Liver (tissue), 9 donors: Measurements from ENCODE around the gene RNASE13. TPM values are rescaled to one million over a fixed set of nuclear protein-coding genes. Genes with fewer than 3 reads are reported as not detected.
"Not testable (repeated sequence)": the region's sequence is repeated elsewhere in the genome, so short reads cannot be mapped to it uniquely, and the experiment has no call there.

Experiments used
- DNase-seq: peaks from one replicate; pipeline ENCODE4 v3.0.0-alpha.2; 2017; ENCODE audit warnings: low spot score
- H3K27ac ChIP-seq, 2 donors: one replicate each; pipeline ENCODE4 v1.7.0; 2013; ENCODE audit warnings: inconsistent platforms in 2 of 2, low read length in 2 of 2, control low read depth in 1 of 2, low read depth in 1 of 2, mild to moderate bottlenecking in 1 of 2
- H3K27me3 ChIP-seq, 4 donors: one replicate each; pipeline versions ENCODE4 v1.6.1 to v1.7.0; 2013; ENCODE audit warnings: low read length in 3 of 4, inconsistent platforms in 1 of 4, mild to moderate bottlenecking in 1 of 4, moderate library complexity in 1 of 4; ENCODE audit not compliant: control insufficient read depth in 4 of 4, insufficient read depth in 4 of 4
- H3K36me3 ChIP-seq, 4 donors: one replicate each; pipeline versions ENCODE4 v1.6.1 to v1.7.0; 2013; ENCODE audit warnings: low read length in 3 of 4, mild to moderate bottlenecking in 3 of 4, low read depth in 1 of 4, moderate library complexity in 1 of 4; ENCODE audit not compliant: control insufficient read depth in 4 of 4, insufficient read depth in 3 of 4
- H3K4me1 ChIP-seq, 4 donors: one replicate each; pipeline versions ENCODE4 v1.6.1 to v1.7.0; 2013; ENCODE audit warnings: low read length in 3 of 4, mild to moderate bottlenecking in 3 of 4, moderate library complexity in 1 of 4; ENCODE audit not compliant: control insufficient read depth in 4 of 4, insufficient read depth in 4 of 4
- H3K4me3 ChIP-seq, 3 donors: one replicate each; pipeline versions ENCODE4 v1.6.1 to v1.7.0; 2013; ENCODE audit warnings: low read length in 3 of 3, control low read depth in 1 of 3, low read depth in 1 of 3, mild to moderate bottlenecking in 1 of 3
- H3K9ac ChIP-seq, 2 donors: one replicate each; pipeline ENCODE4 v1.7.0; 2013; ENCODE audit warnings: low read length in 2 of 2, mild to moderate bottlenecking in 2 of 2, moderate library complexity in 2 of 2, control low read depth in 1 of 2, low read depth in 1 of 2
- H3K9me3 ChIP-seq, 4 donors: one replicate each; pipeline versions ENCODE4 v1.6.1 to v1.7.0; 2013; ENCODE audit warnings: low read length in 3 of 4; ENCODE audit not compliant: control insufficient read depth in 4 of 4
- FOXA2 ChIP-seq: IDR thresholded peaks from 2 replicates; pipeline ENCODE4 v1.6.1; 2016; ENCODE audit warnings: antibody characterized with exemption
- HNF4G ChIP-seq: IDR thresholded peaks from 2 replicates; pipeline ENCODE4 v1.6.1; 2016; ENCODE audit warnings: antibody characterized with exemption
- JUND ChIP-seq, 2 donors: IDR thresholded peaks; 2 replicates each; pipeline ENCODE4 v1.6.1; 2016; ENCODE audit warnings: antibody characterized with exemption in 2 of 2
- RAD21 ChIP-seq, 2 donors: IDR thresholded peaks; 2 replicates each; pipeline ENCODE4 v1.6.1; 2016; ENCODE audit warnings: antibody characterized with exemption in 2 of 2, mild to moderate bottlenecking in 2 of 2
- RXRA ChIP-seq, 2 donors: IDR thresholded peaks; 2 replicates each; pipeline ENCODE4 v1.6.1; 2017 to 2018; ENCODE audit warnings: antibody characterized with exemption in 2 of 2, mild to moderate bottlenecking in 1 of 2
- TAF1 ChIP-seq: conservative IDR thresholded peaks from 2 replicates; pipeline ENCODE4 v1.6.1; 2016; ENCODE audit warnings: antibody characterized with exemption, mild to moderate bottlenecking
- YY1 ChIP-seq: IDR thresholded peaks from 2 replicates; pipeline ENCODE4 v1.6.1; 2016; ENCODE audit warnings: antibody characterized with exemption, mild to moderate bottlenecking
- WGBS: extraction: QIAGEN DNeasy Blood & Tissue Kit; methylation state at CpG from one replicate; pipeline ENCODE4 v1.1.7; 2013; 5-methylcytosine and 5-hydroxymethylcytosine counted together
- polyA plus RNA-seq, 2 donors: library from polyadenylated mRNA; stranded (reverse) in 1 of 2; unstranded in 1 of 2; fragments of 200-250 nt in 1 of 2; fragments of >200 nt in 1 of 2; fragmentation: Nextera tagmentation in 1 of 2; extraction: Ambion mirVana in 1 of 2; gene quantifications; one replicate each; pipeline versions ENCODE4 v1.2.1 to v1.2.3, GENCODE V29; 2013 to 2015
- total RNA-seq, 2 donors: library from RNA; depleted of rRNA; stranded (reverse); fragments of >200 nt; gene quantifications; one replicate each; pipeline ENCODE4 v1.2.3, GENCODE V29; 2014
- TF ChIP-seq, protein P1 (sequence below): IDR thresholded peaks from 2 replicates; pipeline ENCODE4 v1.6.1; 2016; ENCODE audit warnings: antibody characterized with exemption
- TF ChIP-seq, protein P2 (sequence below): IDR thresholded peaks from 2 replicates; pipeline ENCODE4 v1.6.1; 2016; ENCODE audit warnings: antibody characterized with exemption
- donor health status: healthy.
- donor health status: healthy.
- donor health status: healthy.
- donor health status: healthy.
- donor health status: healthy.

Gene RNASE13
- total and polyA plus RNA-seq, 4 donors, result 0.05 to 0.08 TPM; not detected in 2

DNA sequence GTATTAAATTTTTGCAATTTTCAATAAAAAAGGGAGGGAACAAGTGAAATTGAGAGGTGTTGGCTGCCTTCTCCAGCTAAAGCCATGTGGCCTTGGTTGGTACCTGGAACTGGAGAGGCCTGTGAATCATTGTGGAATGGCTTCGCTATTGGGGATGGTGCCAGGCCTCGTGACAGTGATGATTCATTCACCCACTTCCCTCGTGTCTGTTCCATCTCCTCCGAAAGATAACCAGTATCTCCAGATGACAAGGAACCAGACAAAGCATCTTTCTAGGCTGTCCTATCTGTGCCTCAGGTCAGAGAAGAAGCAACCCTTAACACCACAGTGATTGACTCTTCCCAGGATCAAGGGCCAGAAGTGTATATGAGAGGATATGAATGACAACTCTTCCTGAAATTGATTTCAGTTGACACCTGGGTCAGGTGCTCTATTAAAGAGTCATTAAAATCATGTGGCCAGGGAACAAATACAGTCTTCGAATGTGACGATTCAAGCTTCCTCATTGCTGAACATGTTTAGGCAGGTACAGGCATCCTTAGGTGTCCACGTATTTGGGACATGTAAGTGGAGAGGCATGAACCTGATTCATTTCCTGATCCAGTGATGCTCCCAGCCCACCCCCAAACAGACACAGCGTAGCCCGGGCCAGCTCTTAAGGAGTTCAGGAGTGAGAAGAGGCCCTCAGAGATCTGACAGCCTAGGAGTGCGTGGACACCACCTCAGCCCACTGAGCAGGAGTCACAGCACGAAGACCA, 7.2 kb upstream of the RNASE13 start, which contains the start of gene RNASE7:
Gene RNASE7 (plus strand): TSS at position 687 of the 758 bp plus-strand sequence. CDS start 631 bp downstream, outside the sequence.
- peaks cover 20 to 82% (median 58%) of the 10 kb centered on the region in 4 donors for H3K4me1 ChIP-seq
- H3K4me3 ChIP-seq, result no peak within 1 kb of the TSS
- no peaks in the 10 kb centered on the region for H3K27me3 ChIP-seq
- peak within 1 kb of the TSS; percentile 84 to 86 for H3K27ac ChIP-seq
- no peaks in the 10 kb centered on the region for H3K36me3 ChIP-seq
- H3K9me3 ChIP-seq, result no peaks in the 10 kb centered on the region
- no peak for DNase-seq
- TF ChIP-seq JUND (IDR thresholded peaks at IDR 0.05), result peak; percentile 57 to 63
- no peak for TF ChIP-seq RAD21 (IDR thresholded peaks at IDR 0.05)
- peak; percentile 25 for TF ChIP-seq YY1
- no peak for TF ChIP-seq FOXA2
- TF ChIP-seq RXRA (IDR thresholded peaks at IDR 0.05), result peak in 1 of 2 donors; percentile 28
- WGBS, result 65% methylated on average over 11 of the region's 11 CpGs
- H3K9ac ChIP-seq, result no peak within 1 kb of the TSS

DNA sequence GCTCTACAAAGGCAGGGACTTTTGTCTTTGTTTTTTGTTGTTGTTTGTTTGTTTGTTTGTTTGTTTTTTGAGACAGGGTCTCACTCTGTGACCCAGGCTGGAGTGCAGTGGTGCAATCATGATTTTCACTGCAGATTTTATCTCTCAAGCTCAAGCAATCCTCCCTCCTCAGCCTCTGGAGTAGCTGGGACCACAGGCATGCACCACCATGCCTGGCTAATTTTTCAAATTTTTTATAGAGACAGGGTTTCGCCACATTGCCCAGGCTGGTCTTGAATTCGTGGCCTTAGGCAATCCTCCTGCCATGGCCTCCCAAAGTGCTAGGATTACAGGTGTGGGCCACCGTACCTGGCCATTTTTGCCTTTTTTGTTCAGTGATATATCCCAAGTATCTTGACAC, 6.3 kb upstream of the RNASE13 start:
- Histone ChIP-seq H3K27ac (peak overlapping the region; percentile 84 to 86), H3K4me1 (peaks cover 17 to 74% (median 58%) of the 10 kb centered on the region in 4 donors)
- not testable (repeated sequence) for H3K4me3 ChIP-seq, H3K27me3 ChIP-seq, H3K9me3 ChIP-seq, DNase-seq, H3K9ac ChIP-seq, H3K36me3 ChIP-seq
- WGBS, result 83% methylated on average over 3 of the region's 3 CpGs

DNA sequence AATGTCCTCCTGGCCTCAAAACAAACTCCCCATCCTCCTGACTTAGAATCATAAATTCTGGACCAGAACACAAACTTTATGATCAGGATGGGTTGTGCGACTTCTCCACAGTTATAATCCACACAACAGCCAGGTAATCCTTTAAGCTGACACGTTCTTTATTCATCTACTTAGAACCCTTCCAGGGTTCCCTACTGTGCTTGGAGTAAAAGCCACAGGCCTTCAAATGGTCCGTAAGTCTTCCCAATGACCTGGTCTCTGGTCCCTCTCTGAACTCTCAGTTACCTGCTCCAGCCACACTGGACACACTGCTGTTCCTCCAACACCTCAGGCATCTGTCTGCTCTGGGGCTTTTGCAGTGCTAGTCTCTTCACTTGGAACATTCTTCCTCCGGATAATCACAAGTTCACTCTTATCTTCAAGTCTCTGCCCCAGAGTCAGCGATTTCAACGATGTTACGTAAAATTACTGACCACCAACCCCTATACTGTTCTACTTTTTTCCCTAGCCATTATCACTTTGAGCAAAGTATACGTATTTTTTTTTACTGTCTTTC, 5.8 kb upstream of the RNASE13 start:
- Histone ChIP-seq H3K27ac (peak overlapping the region; percentile 48 to 59), H3K9ac (peak overlapping the region in 1 of 2 donors; percentile 26), H3K4me3 (no peak overlapping the region), H3K27me3 (no peaks in the 10 kb centered on the region), H3K9me3 (no peaks in the 10 kb centered on the region), H3K4me1 (peaks cover 17 to 74% (median 57%) of the 10 kb centered on the region in 4 donors), H3K36me3 (no peaks in the 10 kb centered on the region)
- 70% methylated on average over 8 of the region's 8 CpGs for WGBS
- TF ChIP-seq, protein P1, sequence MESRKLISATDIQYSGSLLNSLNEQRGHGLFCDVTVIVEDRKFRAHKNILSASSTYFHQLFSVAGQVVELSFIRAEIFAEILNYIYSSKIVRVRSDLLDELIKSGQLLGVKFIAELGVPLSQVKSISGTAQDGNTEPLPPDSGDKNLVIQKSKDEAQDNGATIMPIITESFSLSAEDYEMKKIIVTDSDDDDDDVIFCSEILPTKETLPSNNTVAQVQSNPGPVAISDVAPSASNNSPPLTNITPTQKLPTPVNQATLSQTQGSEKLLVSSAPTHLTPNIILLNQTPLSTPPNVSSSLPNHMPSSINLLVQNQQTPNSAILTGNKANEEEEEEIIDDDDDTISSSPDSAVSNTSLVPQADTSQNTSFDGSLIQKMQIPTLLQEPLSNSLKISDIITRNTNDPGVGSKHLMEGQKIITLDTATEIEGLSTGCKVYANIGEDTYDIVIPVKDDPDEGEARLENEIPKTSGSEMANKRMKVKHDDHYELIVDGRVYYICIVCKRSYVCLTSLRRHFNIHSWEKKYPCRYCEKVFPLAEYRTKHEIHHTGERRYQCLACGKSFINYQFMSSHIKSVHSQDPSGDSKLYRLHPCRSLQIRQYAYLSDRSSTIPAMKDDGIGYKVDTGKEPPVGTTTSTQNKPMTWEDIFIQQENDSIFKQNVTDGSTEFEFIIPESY, result no peak
- no peak for TF ChIP-seq YY1
- TF ChIP-seq, protein P2, sequence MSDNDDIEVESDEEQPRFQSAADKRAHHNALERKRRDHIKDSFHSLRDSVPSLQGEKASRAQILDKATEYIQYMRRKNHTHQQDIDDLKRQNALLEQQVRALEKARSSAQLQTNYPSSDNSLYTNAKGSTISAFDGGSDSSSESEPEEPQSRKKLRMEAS, result no peak
- no peak for TF ChIP-seq HNF4G
- TF ChIP-seq TAF1, result no peak
- no peak for DNase-seq
